Activated T-cell treated with anti-CD3 and anti-CD28 coated beads, Interleukin-2, amount 50 U/mL, for 72 hours (primary cell): ENCODE data around the gene ESYT3. TPM values are rescaled to one million over a fixed set of nuclear protein-coding genes. Genes with fewer than 3 reads are reported as not detected.
"Not testable (repeated sequence)": the region's sequence is repeated elsewhere in the genome, so short reads cannot be mapped to it uniquely, and the experiment has no call there.

Source experiments
- ATAC-seq, 2 donors: fragments of 150-1000 bp; cut with Tn5 transposase; replicated peaks in 1 of 2; 2 replicates each; pipeline ENCODE4 v1.10.0; 2021; ENCODE audit warnings: moderate library complexity in 2 of 2, mild to moderate bottlenecking in 1 of 2
- DNase-seq, 2 donors: peaks; one replicate each; pipeline ENCODE4 v3.0.0; 2021 to 2022; ENCODE audit warnings: mixed read lengths in 1 of 2
- H3K27ac Mint-ChIP-seq: one replicate; pipeline ENCODE4 v1.8.0; 2022; ENCODE audit warnings: mild to moderate bottlenecking, moderate library complexity, mixed read lengths
- H3K27me3 Mint-ChIP-seq: one replicate; pipeline ENCODE4 v1.8.0; 2022; ENCODE audit warnings: low read depth, mixed read lengths
- H3K36me3 Mint-ChIP-seq, 2 donors: one replicate each; pipeline ENCODE4 v1.8.0; 2022; ENCODE audit warnings: mixed read lengths in 2 of 2, mild to moderate bottlenecking in 1 of 2; ENCODE audit not compliant: insufficient read depth in 2 of 2
- H3K4me1 Mint-ChIP-seq: one replicate; pipeline ENCODE4 v1.8.0; 2022; ENCODE audit warnings: low read depth, mixed read lengths
- H3K4me3 Mint-ChIP-seq, 2 donors: one replicate each; pipeline ENCODE4 v1.8.0; 2022; ENCODE audit warnings: mild to moderate bottlenecking in 2 of 2, mixed read lengths in 2 of 2, moderate library complexity in 2 of 2
- H3K9me3 Mint-ChIP-seq, 2 donors: one replicate each; pipeline ENCODE4 v1.8.0; 2022; ENCODE audit warnings: mixed read lengths in 2 of 2
- total RNA-seq, 2 donors: library from RNA; stranded (reverse); gene quantifications; one replicate each; pipeline ENCODE4 v1.2.3, GENCODE V29; 2022

Gene ESYT3
- total RNA-seq, 2 donors from 2014 or later, result 0.22 to 1.1 TPM

- not testable (repeated sequence) for H3K27me3 Mint-ChIP-seq, ATAC-seq, H3K36me3 Mint-ChIP-seq, H3K4me3 Mint-ChIP-seq, DNase-seq, H3K4me1 Mint-ChIP-seq, H3K9me3 Mint-ChIP-seq, H3K27ac Mint-ChIP-seq
These were observed 19.5 kb downstream of the ESYT3 start for GRCh38 chr3:138453940-138454339.

GRCh38 chr3:138455801-138456716, 21.6 kb downstream of the ESYT3 start:
- H3K4me3 Mint-ChIP-seq, result no peak overlapping the region
- DNase-seq (no peak), ATAC-seq (no peak)
- H3K9me3 Mint-ChIP-seq, result no peaks in the 10 kb centered on the region
- no peaks in the 10 kb centered on the region for H3K4me1 Mint-ChIP-seq
- no peak overlapping the region for H3K27ac Mint-ChIP-seq
- H3K27me3 Mint-ChIP-seq, result no peaks in the 10 kb centered on the region
- H3K36me3 Mint-ChIP-seq, result no peaks in the 10 kb centered on the region

GRCh38 chr3:138456961-138457862, 22.8 kb downstream of the ESYT3 start:
- no peaks in the 10 kb centered on the region for H3K4me1 Mint-ChIP-seq
- no peaks in the 10 kb centered on the region for H3K36me3 Mint-ChIP-seq
- H3K9me3 Mint-ChIP-seq, result no peaks in the 10 kb centered on the region
- no peak overlapping the region for H3K4me3 Mint-ChIP-seq
- no peak for DNase-seq
- no peaks in the 10 kb centered on the region for H3K27me3 Mint-ChIP-seq
- no peak overlapping the region for H3K27ac Mint-ChIP-seq
- no peak for ATAC-seq

GRCh38 chr3:138457863-138458735, 23.7 kb downstream of the ESYT3 start:
- H3K36me3 Mint-ChIP-seq, result no peaks in the 10 kb centered on the region
- DNase-seq, result no peak
- H3K9me3 Mint-ChIP-seq, result no peaks in the 10 kb centered on the region
- ATAC-seq, result no peak
- no peaks in the 10 kb centered on the region for H3K27me3 Mint-ChIP-seq
- H3K4me3 Mint-ChIP-seq, result no peak overlapping the region
- no peaks in the 10 kb centered on the region for H3K4me1 Mint-ChIP-seq
- no peak overlapping the region for H3K27ac Mint-ChIP-seq

- no peaks in the 10 kb centered on the region for H3K36me3 Mint-ChIP-seq
- no peaks in the 10 kb centered on the region for H3K4me1 Mint-ChIP-seq
- no peaks in the 10 kb centered on the region for H3K27me3 Mint-ChIP-seq
- H3K27ac Mint-ChIP-seq, result no peak overlapping the region
- no peak overlapping the region for H3K4me3 Mint-ChIP-seq
- DNase-seq (no peak), ATAC-seq (no peak)
- no peaks in the 10 kb centered on the region for H3K9me3 Mint-ChIP-seq
These were observed 24.5 kb downstream of the ESYT3 start for GRCh38 chr3:138458774-138459499.

- Mint-ChIP-seq H3K4me3 (no peak overlapping the region), H3K4me1 (no peaks in the 10 kb centered on the region), H3K27me3 (peaks cover 1% of the 10 kb centered on the region), H3K36me3 (no peaks in the 10 kb centered on the region), H3K27ac (no peak overlapping the region), H3K9me3 (no peaks in the 10 kb centered on the region)
- ATAC-seq, result no peak
- DNase-seq, result no peak
These were observed 25.5 kb downstream of the ESYT3 start for GRCh38 chr3:138459619-138460535.

- H3K27ac Mint-ChIP-seq, result no peak overlapping the region
- peaks cover 6% of the 10 kb centered on the region for H3K27me3 Mint-ChIP-seq
- no peak overlapping the region for H3K4me3 Mint-ChIP-seq
- peak in 1 of 2 donors; percentile 22 for ATAC-seq
- DNase-seq, result no peak
- no peaks in the 10 kb centered on the region for H3K9me3 Mint-ChIP-seq
- H3K36me3 Mint-ChIP-seq, result no peaks in the 10 kb centered on the region
- H3K4me1 Mint-ChIP-seq, result no peaks in the 10 kb centered on the region
These were observed 26.3 kb downstream of the ESYT3 start for GRCh38 chr3:138460536-138461205.

- ATAC-seq, result no peak
- Mint-ChIP-seq H3K4me3 (no peak overlapping the region), H3K27ac (no peak overlapping the region), H3K9me3 (no peaks in the 10 kb centered on the region), H3K36me3 (no peaks in the 10 kb centered on the region), H3K4me1 (no peaks in the 10 kb centered on the region), H3K27me3 (peaks cover 6% of the 10 kb centered on the region)
- no peak for DNase-seq
These were observed 26.8 kb downstream of the ESYT3 start for GRCh38 chr3:138461246-138461645.

GRCh38 chr3:138461896-138462295, 27.5 kb downstream of the ESYT3 start:
- no peak overlapping the region for H3K4me3 Mint-ChIP-seq
- ATAC-seq (no peak), DNase-seq (no peak)
- H3K27ac Mint-ChIP-seq, result no peak overlapping the region
- no peaks in the 10 kb centered on the region for H3K36me3 Mint-ChIP-seq
- H3K4me1 Mint-ChIP-seq, result no peaks in the 10 kb centered on the region
- H3K9me3 Mint-ChIP-seq, result no peaks in the 10 kb centered on the region
- H3K27me3 Mint-ChIP-seq, result peaks cover 6% of the 10 kb centered on the region

GRCh38 chr3:138463724-138464490, 29.5 kb downstream of the ESYT3 start:
- H3K27me3 Mint-ChIP-seq, result peaks cover 6% of the 10 kb centered on the region
- H3K4me3 Mint-ChIP-seq, result no peak overlapping the region
- ATAC-seq (no peak), DNase-seq (no peak)
- no peaks in the 10 kb centered on the region for H3K36me3 Mint-ChIP-seq
- H3K4me1 Mint-ChIP-seq, result no peaks in the 10 kb centered on the region
- no peaks in the 10 kb centered on the region for H3K9me3 Mint-ChIP-seq
- no peak overlapping the region for H3K27ac Mint-ChIP-seq

- Mint-ChIP-seq H3K4me1 (no peaks in the 10 kb centered on the region), H3K9me3 (no peaks in the 10 kb centered on the region), H3K27ac (no peak overlapping the region), H3K27me3 (peaks cover 6% of the 10 kb centered on the region), H3K36me3 (no peaks in the 10 kb centered on the region), H3K4me3 (no peak overlapping the region)
- ATAC-seq (no peak), DNase-seq (no peak)
These were observed 30.1 kb downstream of the ESYT3 start for GRCh38 chr3:138464491-138464860.
